H7 (cell line): Measurements from ENCODE around the gene IL17C. TPM values are rescaled to one million over a fixed set of nuclear protein-coding genes. Genes with fewer than 3 reads are reported as not detected.

Experiments used
- DNase-seq: peaks from one replicate; pipeline ENCODE4 v3.0.0; 2012
- H3K27me3 ChIP-seq: 2 replicates; pipeline ENCODE4 v1.6.0; 2011; ENCODE audit warnings: mild to moderate bottlenecking, low read length; ENCODE audit not compliant: control insufficient read depth, insufficient read depth
- H3K36me3 ChIP-seq: replicated peaks from 2 replicates; pipeline ENCODE4 v1.5.1; 2011; ENCODE audit warnings: low read length; ENCODE audit not compliant: control insufficient read depth, insufficient read depth
- H3K4me3 ChIP-seq: 2 replicates; pipeline ENCODE4 v1.5.1; 2011; ENCODE audit warnings: low read depth, mild to moderate bottlenecking, control low read depth, low read length, moderate library complexity; ENCODE audit not compliant: insufficient read depth
- total RNA-seq: library from RNA; depleted of rRNA; stranded (reverse); fragments of >200 nt; shearing (Covaris generic); gene quantifications from 2 replicates; pipeline ENCODE4 v1.2.3, GENCODE V29; 2014; rRNA removed

IL17C gene
- total RNA-seq, 1 experiment from 2014 or later, result 0.14 TPM

DNA sequence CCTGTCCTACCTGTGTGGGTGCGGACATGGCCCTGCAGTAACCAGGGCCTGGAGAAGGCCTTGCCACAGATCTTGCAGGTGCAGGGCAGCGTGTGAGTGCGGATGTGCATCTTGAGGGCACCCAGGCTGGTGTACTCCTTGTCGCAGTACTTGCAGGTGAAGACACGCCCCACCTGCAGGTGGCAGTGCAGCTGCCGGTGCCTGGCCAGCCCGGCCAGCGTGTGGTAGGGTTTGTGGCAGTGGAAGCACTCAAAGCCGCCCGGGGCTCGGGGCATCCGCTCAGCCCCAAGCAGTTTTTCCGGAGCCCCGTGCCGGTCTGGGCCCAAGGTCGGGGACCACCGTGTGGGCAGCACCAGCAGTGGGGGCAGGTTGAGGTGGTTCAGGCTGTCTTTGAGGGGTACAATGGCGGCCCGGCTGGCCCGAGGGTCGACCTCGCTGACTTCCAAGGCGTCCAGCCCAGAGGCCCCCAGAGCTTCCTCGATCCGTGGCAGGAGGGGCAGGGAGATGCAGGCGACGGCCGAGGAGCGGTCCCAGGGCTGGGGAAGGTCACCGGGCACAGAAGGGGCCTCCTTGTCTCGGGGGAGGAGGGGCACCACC lies 42.8 kb downstream of the IL17C start:
- H3K27me3 ChIP-seq, result peaks cover 13% of the 10 kb centered on the region; the same call in 1 of the 2 replicates
- DNase-seq, result peak; percentile 95
- no peaks in the 10 kb centered on the region for H3K36me3 ChIP-seq
- H3K4me3 ChIP-seq, result no peak overlapping the region

DNA sequence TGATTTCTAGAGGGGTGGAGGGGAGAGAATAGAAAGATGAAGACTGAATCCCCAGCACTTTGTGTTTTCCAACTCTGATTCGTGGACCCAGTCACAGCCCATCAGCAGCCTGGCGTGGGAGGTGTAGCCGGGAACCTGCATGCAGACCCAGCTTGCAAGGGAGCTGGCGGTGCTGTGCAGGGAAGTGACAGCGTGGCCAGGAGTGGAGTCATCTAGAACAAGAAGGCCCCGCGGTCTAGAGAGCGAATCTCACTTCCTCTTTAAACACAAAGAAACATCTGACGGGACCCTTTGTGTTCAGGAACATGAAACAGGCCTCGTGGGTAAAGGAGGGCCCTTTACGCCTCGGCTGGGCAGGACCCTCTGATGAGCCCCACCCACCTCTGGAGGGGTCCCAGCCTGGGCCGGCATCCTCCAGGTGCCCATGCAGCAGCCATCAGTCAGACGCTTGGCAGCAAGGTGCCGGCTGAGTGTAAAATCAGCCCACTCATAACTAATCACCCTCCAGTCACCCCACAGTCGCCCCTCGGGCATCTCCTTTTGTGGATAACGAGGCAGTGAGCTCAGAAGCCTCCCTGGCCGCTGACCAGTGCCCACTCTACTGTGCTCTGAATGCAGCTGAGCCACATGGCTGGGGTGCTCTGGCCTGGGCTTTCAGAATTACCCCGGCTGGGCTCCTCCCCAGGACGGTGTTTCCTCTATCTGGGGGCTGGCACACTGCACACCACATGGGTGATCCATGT lies 43.5 kb downstream of the IL17C start:
- H3K4me3 ChIP-seq, result no peak overlapping the region
- H3K36me3 ChIP-seq, result no peaks in the 10 kb centered on the region
- peaks cover 17% of the 10 kb centered on the region for H3K27me3 ChIP-seq
- no peak for DNase-seq

DNA sequence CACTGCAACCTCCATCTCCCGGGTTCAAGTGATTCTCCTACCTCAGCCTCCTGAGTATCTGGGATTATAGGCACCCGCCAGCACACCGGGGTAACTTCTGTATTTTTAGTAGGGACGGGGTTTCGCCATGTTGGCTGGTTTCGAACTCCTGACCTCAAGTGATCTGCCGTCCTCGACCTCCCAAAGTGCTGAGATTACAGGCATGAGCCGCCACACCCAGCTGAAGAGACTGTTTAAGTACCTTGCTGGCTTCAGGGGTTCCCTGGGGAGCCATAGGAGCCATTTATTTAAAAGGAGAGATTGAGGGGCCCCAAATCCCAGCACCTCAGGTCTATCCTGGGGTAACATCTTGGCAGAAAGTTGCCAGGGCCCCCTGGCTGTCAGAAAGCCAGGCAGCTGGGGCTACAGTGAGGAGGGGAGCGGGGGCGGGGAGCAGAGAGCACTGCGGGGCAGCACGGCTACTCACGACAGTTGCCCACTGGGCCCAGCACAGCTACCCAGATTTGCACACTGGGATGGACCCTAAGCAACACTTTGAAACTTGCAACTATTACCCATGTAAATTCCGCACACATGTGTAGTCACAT lies 46.3 kb downstream of the IL17C start:
- H3K27me3 ChIP-seq, result peaks cover 28% of the 10 kb centered on the region

DNA sequence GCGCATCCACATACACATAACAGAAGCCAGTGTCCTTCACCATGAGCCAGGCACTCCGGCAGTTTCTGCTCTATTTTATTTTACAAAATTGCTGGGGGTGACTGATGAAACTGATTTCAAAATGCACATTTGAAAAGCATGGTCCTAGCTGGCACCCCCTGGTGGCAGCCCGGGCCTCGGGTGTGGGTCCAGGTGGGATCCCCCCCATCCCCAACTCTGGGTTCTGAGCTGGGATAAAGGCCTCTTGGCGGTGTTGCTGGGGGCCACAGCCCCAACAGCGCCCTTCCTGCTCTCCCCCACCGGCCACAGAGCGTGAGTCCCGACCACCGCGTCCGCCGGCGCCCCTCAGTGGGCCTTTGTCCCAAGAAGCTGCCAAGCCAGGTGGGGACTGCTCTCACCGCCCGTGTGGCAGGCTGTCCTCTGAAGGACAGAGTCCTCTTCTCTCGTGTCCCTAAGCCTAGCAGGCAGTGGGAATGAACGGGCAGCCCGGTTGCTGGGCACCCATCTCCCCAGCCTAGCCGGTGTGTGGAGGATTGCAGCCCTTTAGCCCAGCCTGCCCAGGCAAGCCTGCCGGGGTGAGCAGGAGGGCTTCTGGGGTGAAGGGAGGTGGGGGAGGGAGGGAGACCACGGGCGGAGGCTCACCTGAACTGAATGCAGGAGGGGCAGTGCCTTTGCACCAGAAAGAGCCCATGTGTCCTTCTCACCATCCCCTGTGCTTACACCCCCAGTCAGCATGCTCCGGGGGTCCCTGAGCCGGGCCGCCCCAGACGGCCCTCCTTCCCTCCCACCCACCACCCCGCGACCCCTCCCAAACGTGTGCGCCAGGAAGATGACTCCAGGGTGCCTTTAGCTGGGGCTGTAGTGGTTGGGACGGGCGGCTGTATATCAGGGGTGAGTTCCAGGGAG lies 47.0 kb downstream of the IL17C start:
- Histone ChIP-seq H3K4me3 (peak overlapping the region; percentile 63), H3K27me3 (peaks cover 28% of the 10 kb centered on the region), H3K36me3 (no peaks in the 10 kb centered on the region)
- DNase-seq, result peak; percentile 95

More for the DNA sequence above, 46.3 kb downstream of the IL17C start:
- Histone ChIP-seq H3K4me3 (no peak overlapping the region), H3K36me3 (no peaks in the 10 kb centered on the region)
- peak; percentile 85 for DNase-seq

DNA sequence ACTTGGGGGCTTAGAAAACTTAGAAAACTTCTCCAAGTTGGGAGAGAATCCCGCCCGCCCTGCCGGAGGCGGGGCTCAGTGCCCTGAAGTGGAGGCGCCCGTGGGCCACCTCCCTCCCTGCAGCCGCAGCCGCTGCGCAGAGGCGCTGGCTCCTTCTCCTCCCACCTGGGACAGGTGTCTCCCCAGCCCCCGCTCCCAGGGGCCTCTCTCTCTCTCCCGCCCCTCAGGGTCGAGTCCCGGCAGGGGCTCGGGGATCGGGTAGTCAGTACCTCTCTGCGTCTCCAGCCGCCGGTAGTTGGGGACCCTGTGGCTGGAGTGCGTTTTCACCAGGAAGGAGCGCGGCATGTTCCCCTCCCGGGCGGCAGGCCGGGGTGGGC lies 47.7 kb downstream of the IL17C start:
- H3K27me3 ChIP-seq, result peaks cover 28% of the 10 kb centered on the region
- no peak for DNase-seq
- H3K36me3 ChIP-seq, result no peaks in the 10 kb centered on the region
- peak overlapping the region; percentile 63 for H3K4me3 ChIP-seq

DNA sequence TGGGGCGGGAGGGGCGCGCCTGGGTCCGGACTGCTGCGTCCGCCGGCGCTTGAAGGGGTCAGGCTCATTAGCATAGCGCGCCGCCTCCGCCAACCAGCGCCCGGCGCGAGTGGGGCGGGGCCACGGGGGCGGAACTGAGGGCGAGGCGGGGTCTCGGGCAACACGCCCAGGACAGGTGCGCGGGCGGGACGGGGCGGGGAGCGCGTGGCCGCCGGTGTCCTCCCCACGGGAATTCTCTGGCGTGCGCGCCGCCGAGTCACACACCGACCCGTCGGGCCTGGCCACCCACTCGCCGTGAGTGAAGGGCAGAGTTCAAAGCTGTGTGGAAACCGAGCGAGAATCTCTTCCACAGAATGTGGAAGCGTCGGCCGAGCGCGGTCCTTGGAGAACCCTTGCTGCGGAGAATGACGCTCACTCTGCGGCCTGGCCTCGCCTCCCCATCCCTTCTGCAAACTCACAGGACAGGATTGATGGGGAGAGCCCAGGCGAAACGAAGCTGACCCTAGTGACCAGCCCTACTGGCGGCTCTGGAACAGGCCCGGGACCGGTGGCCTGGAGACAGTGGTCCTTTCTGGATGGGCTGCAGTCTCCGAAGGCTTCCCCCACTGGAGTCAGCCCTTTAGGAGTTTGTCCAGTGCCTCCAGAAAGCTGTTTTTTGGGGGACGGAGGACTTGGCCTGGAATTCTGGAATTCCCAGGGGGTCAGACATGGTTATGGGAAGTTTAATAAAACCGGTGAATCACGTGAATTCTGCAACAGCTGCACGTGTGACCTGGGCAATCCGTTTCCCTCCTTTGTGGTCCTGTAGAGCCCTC lies 48.3 kb downstream of the IL17C start, which contains the start of gene SNAI3:
Gene SNAI3 (minus strand): TSS at position 69 of the 815 bp plus-strand sequence. CDS start 101 bp downstream, outside the sequence.
- peaks cover 28% of the 10 kb centered on the region for H3K27me3 ChIP-seq

DNA sequence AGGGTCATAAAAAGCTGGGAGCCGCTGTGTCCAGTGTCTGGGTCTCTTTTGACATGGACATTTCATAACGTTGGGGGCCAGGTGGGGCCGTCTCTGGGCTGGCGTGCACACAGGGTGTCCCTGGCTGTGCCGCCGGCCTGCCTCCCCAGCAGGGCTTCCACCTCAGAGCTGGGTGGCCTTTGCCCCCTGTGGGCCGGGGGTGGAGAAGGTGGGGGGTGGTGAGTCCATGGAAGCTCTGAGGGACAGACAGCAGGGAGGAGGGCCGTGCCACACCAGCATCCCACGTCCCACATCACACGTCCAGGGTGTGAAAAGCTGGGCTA lies 48.8 kb downstream of the IL17C start:
- no peak overlapping the region for H3K4me3 ChIP-seq
- peaks cover 28% of the 10 kb centered on the region for H3K27me3 ChIP-seq
- no peaks in the 10 kb centered on the region for H3K36me3 ChIP-seq
- no peak for DNase-seq

More for the DNA sequence above, 48.3 kb downstream of the IL17C start, which contains the start of gene SNAI3:
- H3K36me3 ChIP-seq, result no peaks in the 10 kb centered on the region
- DNase-seq, result peak; percentile 100
- H3K4me3 ChIP-seq, result peak within 1 kb of the TSS; percentile 63

DNA sequence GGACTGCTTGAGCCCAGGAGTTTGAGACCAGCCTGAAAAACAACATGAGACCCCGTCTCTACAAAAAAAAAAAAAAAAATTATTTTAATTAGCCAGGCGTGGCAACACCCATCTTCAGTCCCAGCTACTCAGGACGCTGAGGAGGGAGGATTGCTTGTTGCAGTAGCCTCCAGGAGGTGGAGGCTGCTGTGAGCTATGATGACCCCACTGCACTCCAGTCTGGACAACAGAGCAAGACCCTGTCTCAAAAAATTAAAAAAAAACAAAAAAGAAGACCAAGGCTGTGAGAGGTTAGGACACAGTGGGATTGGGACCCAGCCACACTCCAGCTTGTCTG lies 49.3 kb downstream of the IL17C start:
- no peak for DNase-seq
- no peaks in the 10 kb centered on the region for H3K36me3 ChIP-seq

DNA sequence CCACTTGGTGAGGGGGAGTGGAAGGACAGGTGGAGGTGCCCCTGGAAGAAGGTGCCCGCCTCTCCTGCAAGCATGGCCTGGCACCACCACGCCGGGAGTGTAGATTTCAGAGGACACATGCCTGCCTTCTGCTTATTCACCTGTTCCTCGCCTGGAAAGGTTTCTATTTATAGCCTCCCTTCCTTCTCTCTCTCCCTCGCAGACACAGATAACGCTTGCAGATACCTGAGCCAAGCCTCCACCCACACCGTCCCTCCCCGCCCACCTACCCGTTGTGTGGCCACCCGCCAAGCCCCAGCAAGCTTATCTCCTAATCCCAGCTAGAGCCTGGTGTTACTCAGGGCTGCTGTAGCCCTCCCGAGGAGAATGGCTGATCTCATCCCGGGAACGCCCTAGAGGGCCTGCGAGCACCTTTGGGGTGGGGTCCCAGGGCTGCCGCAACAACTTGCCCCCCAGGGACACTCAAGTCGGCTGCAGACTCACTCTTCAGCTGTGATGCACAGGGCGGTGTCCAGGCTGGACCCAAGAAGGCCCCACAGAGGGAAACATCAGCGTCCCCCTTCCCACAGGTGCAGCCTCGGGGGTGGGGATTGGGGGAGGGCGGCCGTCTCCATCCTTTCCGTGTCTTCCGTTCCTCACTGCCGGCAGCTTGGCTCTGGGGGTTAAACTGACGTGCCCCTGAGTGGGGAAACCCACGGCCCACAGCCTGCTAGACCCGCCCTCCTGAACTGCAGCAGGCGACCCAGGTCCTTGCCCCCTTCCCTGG lies 49.8 kb downstream of the IL17C start:
- H3K4me3 ChIP-seq, result no peak overlapping the region
- DNase-seq, result peak; percentile 86
- peaks cover 28% of the 10 kb centered on the region for H3K27me3 ChIP-seq
- no peaks in the 10 kb centered on the region for H3K36me3 ChIP-seq

More for the DNA sequence above, 49.3 kb downstream of the IL17C start:
- Histone ChIP-seq H3K27me3 (peaks cover 28% of the 10 kb centered on the region), H3K4me3 (no peak overlapping the region)

Other genes starting within 250 kb of the IL17C start
- gene ZFPM1, start 185.3 kb upstream of the IL17C start, total RNA-seq, result 1.1 and 1.7 TPM in 2 replicates
- 19.5 and 20.0 TPM in 2 replicates for gene ZC3H18, start 68.2 kb upstream of the IL17C start, total RNA-seq
- gene CYBA, start 12.5 kb downstream of the IL17C start, total RNA-seq, result 199 and 215 TPM in 2 replicates
- gene MVD, start 24.5 kb downstream of the IL17C start, total RNA-seq, result 98.8 and 100 TPM in 2 replicates
- gene SNAI3, start 47.9 kb downstream of the IL17C start, total RNA-seq, result 2.0 and 2.9 TPM in 2 replicates
- 44.6 and 45.3 TPM in 2 replicates for gene RNF166, start 67.8 kb downstream of the IL17C start, total RNA-seq
- gene CTU2, start 67.9 kb downstream of the IL17C start, total RNA-seq, result 33.1 and 38.4 TPM in 2 replicates
- 60.0 and 86.8 TPM in 2 replicates for gene PIEZO1, start 146.6 kb downstream of the IL17C start, total RNA-seq
- gene CDT1, start 165.2 kb downstream of the IL17C start, total RNA-seq, result 120 and 176 TPM in 2 replicates
- gene APRT, start 173.4 kb downstream of the IL17C start, total RNA-seq, result 526 and 633 TPM in 2 replicates
- 6.7 and 17.1 TPM in 2 replicates for gene GALNS, start 218.4 kb downstream of the IL17C start, total RNA-seq
- 56.2 and 56.6 TPM in 2 replicates for gene TRAPPC2L, start 218.6 kb downstream of the IL17C start, total RNA-seq
- gene PABPN1L, start 228.1 kb downstream of the IL17C start, total RNA-seq, result not detected in 2 replicates